WTC11 (cell line): ENCODE results near the gene ARHGAP28.
"Not testable (repeated sequence)": the region's sequence is repeated elsewhere in the genome, so short reads cannot be mapped to it uniquely, and the experiment has no call there.

Source experiments
- ELF4 ChIP-seq: sonication (generic); formaldehyde crosslinking; IDR thresholded peaks from 2 replicates; pipeline ENCODE4 v1.8.1; 2022; ENCODE audit warnings: low read depth, mild to moderate bottlenecking, moderate library complexity, missing genetic modification reagents
- ESRRA ChIP-seq: sonication (generic); formaldehyde crosslinking; IDR thresholded peaks from 2 replicates; pipeline ENCODE4 v1.8.1; 2022; ENCODE audit warnings: mild to moderate bottlenecking, missing genetic modification reagents, borderline replicate concordance
- FOXJ3 ChIP-seq: sonication (generic); formaldehyde crosslinking; IDR thresholded peaks from 2 replicates; pipeline ENCODE4 v1.9.0; 2021; ENCODE audit warnings: missing genetic modification reagents, mild to moderate bottlenecking, borderline replicate concordance
- NFYB ChIP-seq: sonication (generic); formaldehyde crosslinking; conservative IDR thresholded peaks from 2 replicates; pipeline ENCODE4 v1.8.0; 2022; ENCODE audit warnings: low read depth, missing genetic modification reagents
- ZBTB21 ChIP-seq: sonication (generic); formaldehyde crosslinking; IDR thresholded peaks from 2 replicates; pipeline ENCODE4 v1.8.1; 2023; ENCODE audit warnings: mild to moderate bottlenecking, missing genetic modification reagents, borderline replicate concordance
- ZNF138 ChIP-seq: sonication (generic); formaldehyde crosslinking; conservative IDR thresholded peaks from 2 replicates; pipeline ENCODE4 v1.8.1; 2022; ENCODE audit warnings: mild to moderate bottlenecking, moderate library complexity, missing genetic modification reagents
- ZNF396 ChIP-seq: fragments of 250-450 bp; sonication (Bioruptor Pico); IDR thresholded peaks from 2 replicates; pipeline ENCODE4 v1.8.0; 2021; ENCODE audit warnings: mild to moderate bottlenecking, moderate library complexity, borderline replicate concordance
- TF ChIP-seq, protein P1 (sequence below): fragments of 200-600 bp; IDR thresholded peaks from 2 replicates; pipeline ENCODE4 v1.8.0; 2022; ENCODE audit warnings: antibody characterized with exemption
- TF ChIP-seq, protein P2 (sequence below): sonication (generic); formaldehyde crosslinking; conservative IDR thresholded peaks from 2 replicates; pipeline ENCODE4 v1.8.1; 2023; ENCODE audit warnings: mild to moderate bottlenecking, low read depth, missing genetic modification reagents, moderate library complexity

DNA sequence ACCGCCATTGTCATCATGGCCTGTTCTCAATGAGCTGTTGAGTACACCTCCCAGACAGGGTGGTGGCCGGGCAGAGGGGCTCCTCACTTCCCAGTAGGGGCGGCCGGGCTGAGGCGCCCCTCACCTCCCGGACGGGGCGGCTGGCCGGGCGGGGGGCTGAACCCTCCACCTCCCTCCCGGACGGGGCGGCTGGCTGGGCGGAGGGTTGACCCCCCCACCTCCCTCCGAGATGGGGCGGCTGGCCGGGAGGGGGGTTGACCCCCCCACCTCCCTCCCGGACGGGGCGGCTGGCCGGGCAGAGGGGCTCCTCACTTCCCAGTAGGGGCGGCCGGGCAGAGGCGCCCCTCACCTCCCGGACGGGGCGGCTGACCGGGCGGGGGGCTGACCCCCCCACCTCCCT is 97.6 kb downstream of the ARHGAP28 start:
- TF ChIP-seq, protein P1, sequence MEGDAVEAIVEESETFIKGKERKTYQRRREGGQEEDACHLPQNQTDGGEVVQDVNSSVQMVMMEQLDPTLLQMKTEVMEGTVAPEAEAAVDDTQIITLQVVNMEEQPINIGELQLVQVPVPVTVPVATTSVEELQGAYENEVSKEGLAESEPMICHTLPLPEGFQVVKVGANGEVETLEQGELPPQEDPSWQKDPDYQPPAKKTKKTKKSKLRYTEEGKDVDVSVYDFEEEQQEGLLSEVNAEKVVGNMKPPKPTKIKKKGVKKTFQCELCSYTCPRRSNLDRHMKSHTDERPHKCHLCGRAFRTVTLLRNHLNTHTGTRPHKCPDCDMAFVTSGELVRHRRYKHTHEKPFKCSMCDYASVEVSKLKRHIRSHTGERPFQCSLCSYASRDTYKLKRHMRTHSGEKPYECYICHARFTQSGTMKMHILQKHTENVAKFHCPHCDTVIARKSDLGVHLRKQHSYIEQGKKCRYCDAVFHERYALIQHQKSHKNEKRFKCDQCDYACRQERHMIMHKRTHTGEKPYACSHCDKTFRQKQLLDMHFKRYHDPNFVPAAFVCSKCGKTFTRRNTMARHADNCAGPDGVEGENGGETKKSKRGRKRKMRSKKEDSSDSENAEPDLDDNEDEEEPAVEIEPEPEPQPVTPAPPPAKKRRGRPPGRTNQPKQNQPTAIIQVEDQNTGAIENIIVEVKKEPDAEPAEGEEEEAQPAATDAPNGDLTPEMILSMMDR, result not testable (repeated sequence)
- TF ChIP-seq ELF4; ZNF396; NFYB (CRISPR knock-in tag); ESRRA (CRISPR knock-in tag); FOXJ3 (CRISPR knock-in tag); ZBTB21; ZNF138 (CRISPR knock-in tag): not testable (repeated sequence)
- TF ChIP-seq, protein P2, sequence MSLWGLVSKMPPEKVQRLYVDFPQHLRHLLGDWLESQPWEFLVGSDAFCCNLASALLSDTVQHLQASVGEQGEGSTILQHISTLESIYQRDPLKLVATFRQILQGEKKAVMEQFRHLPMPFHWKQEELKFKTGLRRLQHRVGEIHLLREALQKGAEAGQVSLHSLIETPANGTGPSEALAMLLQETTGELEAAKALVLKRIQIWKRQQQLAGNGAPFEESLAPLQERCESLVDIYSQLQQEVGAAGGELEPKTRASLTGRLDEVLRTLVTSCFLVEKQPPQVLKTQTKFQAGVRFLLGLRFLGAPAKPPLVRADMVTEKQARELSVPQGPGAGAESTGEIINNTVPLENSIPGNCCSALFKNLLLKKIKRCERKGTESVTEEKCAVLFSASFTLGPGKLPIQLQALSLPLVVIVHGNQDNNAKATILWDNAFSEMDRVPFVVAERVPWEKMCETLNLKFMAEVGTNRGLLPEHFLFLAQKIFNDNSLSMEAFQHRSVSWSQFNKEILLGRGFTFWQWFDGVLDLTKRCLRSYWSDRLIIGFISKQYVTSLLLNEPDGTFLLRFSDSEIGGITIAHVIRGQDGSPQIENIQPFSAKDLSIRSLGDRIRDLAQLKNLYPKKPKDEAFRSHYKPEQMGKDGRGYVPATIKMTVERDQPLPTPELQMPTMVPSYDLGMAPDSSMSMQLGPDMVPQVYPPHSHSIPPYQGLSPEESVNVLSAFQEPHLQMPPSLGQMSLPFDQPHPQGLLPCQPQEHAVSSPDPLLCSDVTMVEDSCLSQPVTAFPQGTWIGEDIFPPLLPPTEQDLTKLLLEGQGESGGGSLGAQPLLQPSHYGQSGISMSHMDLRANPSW (CRISPR knock-in tag), result not testable (repeated sequence)
